ES-I3 (cell line): ENCODE data around the gene PDE3B.
"Not testable (repeated sequence)": the region's sequence is repeated elsewhere in the genome, so short reads cannot be mapped to it uniquely, and the experiment has no call there.

Experiments used
- H3K36me3 ChIP-seq: 2 replicates; pipeline ENCODE4 v1.6.1; 2013; ENCODE audit warnings: mild to moderate bottlenecking, low read length, control low read depth, moderate library complexity; ENCODE audit not compliant: insufficient read depth
- H3K4me1 ChIP-seq: 2 replicates; pipeline ENCODE4 v1.6.1; 2013; ENCODE audit warnings: mild to moderate bottlenecking, control low read depth, low read length; ENCODE audit not compliant: insufficient read depth
- H3K9ac ChIP-seq: 2 replicates; pipeline ENCODE4 v1.6.1; 2013; ENCODE audit warnings: low read depth, mild to moderate bottlenecking, low read length, moderate library complexity
- H3K9me3 ChIP-seq: 2 replicates; pipeline ENCODE4 v1.6.1; 2013; ENCODE audit warnings: mild to moderate bottlenecking, low read length, moderate library complexity; ENCODE audit not compliant: control insufficient read depth, insufficient read depth

The PDE3B gene

GRCh38 chr11:14626650-14627049 is 17.0 kb upstream of the PDE3B start:
- Histone ChIP-seq H3K9ac (no peak overlapping the region), H3K9me3 (no peaks in the 10 kb centered on the region), H3K4me1 (no peaks in the 10 kb centered on the region), H3K36me3 (no peaks in the 10 kb centered on the region)

DNA sequence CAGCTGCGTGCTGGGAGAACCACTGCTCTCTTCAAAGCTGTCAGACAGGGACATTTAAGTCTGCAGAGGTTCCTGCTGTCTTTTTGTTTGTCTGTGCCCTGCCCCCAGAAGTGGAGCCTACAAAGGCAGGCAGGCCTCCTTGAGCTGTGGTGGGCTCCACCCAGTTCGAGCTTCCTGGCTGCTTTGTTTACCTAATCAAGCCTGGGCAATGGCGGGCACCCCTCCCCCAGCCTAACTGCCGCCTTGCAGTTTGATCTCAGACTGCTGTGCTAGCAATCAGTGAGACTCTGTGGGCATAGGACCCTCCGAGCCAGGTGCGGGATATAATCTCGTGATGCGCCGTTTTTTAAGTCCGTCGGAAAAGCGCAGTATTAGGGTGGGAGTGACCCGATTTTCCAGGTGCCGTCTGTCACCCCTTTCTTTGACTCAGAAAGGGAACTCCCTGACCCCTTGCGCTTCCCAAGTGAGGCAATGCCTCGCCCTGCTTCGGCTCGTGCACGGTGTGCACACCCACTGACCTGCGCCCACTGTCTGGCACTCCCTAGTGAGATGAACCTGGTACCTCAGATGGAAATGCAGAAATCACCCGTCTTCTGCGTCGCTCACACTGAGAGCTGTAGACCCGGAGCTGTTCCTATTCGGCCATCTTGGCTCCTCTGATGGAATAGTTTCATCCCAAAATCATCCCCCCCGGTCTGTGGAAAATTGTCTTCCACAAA is 9.9 kb upstream of the PDE3B start:
- H3K9ac ChIP-seq, H3K9me3 ChIP-seq, H3K4me1 ChIP-seq, H3K36me3 ChIP-seq: not testable (repeated sequence)

DNA sequence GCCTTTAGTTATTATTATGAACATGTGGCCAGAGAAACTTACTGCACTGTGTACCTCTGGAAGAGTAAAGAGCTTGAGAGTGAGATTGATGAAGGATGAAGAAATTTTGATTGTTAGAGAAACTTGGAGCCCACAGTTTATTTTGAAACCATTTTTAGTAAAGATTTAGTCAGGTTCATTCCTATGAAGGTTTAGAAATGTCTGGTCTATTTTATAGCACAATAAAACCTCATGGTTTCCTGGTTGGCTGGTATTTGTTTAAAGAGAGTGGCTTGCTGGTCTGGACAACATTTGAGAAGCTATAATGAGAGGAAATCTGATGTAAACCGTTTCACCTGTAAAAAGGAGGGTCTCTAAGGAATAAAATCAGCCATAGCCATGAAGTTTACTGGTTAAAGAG is 8.8 kb upstream of the PDE3B start:
- no peaks in the 10 kb centered on the region for H3K36me3 ChIP-seq
- H3K9ac ChIP-seq, result no peak overlapping the region
- H3K9me3 ChIP-seq, result no peaks in the 10 kb centered on the region
- H3K4me1 ChIP-seq, result no peaks in the 10 kb centered on the region

DNA sequence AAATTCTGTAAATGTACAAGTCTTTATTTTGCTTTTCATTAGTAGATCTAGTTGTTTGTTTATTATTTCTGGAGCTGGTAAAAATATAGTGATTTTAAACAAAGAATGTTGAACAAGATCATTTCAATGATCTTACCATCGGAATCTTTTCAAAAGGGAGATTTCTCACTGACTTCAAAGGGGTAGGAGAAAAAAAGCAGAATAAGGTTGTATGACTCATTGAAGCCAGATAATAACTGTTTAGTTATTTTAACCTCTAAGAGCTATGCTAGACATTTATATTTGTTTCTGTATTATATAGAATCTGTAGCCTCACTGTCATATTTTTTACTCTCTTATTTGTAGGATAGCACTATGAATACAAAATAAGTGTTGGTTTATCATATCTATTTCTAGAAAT is 8.1 kb upstream of the PDE3B start:
- H3K9ac ChIP-seq, result no peak overlapping the region
- no peaks in the 10 kb centered on the region for H3K36me3 ChIP-seq
- H3K9me3 ChIP-seq, result no peaks in the 10 kb centered on the region
- H3K4me1 ChIP-seq, result no peaks in the 10 kb centered on the region

- H3K4me1 ChIP-seq, result no peaks in the 10 kb centered on the region
- no peak overlapping the region for H3K9ac ChIP-seq
- H3K9me3 ChIP-seq, result no peaks in the 10 kb centered on the region
- no peaks in the 10 kb centered on the region for H3K36me3 ChIP-seq
Measured at GRCh38 chr11:14636119-14636518, 7.5 kb upstream of the PDE3B start.

DNA sequence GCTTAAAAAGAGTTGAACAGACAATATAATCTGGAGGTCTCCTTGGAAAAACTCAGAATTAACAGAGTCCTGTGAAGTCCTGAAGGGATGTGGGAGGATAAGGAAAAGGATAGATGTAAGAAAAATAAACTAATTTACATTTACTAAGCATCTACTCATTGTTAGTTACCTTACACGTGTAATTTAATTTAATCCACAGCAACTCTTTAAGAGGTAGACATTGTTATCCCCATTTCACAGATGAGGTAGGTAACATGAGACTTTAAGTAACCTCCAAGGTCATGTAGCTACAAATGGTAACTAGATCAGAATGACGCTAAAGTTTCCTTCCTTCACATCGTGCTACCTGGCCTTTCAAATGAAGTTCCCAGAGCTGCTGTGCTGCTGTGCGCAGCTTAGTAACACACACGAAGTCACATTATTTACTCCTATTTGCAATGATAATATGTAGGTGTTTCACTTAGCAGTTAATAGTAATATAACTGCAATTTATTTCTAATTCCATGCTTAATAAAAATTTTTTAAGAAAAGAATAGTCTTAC is 5.7 kb upstream of the PDE3B start:
- Histone ChIP-seq H3K9me3 (no peaks in the 10 kb centered on the region), H3K9ac (no peak overlapping the region), H3K36me3 (no peaks in the 10 kb centered on the region), H3K4me1 (no peaks in the 10 kb centered on the region)

DNA sequence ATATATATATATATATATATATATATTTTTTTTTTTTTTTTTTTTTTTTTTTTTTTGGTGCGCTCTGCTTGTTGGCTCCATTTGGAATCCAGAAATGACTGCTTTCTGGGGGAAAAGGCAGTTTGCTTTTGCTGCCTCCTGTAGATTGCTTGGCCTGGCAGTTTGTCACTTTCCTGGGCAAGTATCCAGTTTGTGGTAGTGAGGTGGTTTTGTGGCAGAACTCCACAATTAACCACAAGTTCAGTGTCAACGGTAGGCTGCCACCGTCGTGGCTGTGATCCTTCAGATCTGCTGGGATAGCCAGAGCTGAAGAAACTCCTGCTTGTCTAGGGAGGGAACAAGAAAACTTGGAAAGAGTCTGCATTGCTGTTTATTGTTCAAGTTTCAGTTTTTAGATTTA is 5.0 kb upstream of the PDE3B start:
- Histone ChIP-seq H3K9ac (no peak overlapping the region), H3K4me1 (no peaks in the 10 kb centered on the region), H3K36me3 (no peaks in the 10 kb centered on the region), H3K9me3 (no peaks in the 10 kb centered on the region)

GRCh38 chr11:14641801-14642200 is 1.8 kb upstream of the PDE3B start:
- no peak overlapping the region for H3K9ac ChIP-seq

DNA sequence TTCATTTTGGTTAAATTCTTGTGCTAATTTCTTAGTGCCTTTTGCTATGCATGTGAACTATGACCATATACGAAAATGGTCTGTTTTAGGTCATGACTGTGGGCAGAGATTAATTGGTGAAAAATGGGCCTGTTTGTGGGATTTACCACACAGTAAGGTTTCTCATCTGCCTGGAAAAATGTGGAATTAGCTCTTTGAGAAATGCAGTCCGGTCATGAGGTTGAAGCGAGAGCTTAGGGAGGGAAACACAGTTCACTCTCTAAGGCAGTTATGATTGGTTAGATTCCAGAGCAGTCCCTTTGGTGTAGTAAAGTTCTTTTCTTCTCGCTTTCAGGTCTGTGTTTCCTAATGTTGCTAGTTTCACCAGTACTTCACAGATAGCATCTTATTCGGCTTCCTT is 1.2 kb upstream of the PDE3B start:
- H3K9ac ChIP-seq, result no peak overlapping the region
- no peaks in the 10 kb centered on the region for H3K36me3 ChIP-seq

More at GRCh38 chr11:14641801-14642200, 1.8 kb upstream of the PDE3B start:
- no peaks in the 10 kb centered on the region for H3K9me3 ChIP-seq
- H3K4me1 ChIP-seq, result no peaks in the 10 kb centered on the region
- no peaks in the 10 kb centered on the region for H3K36me3 ChIP-seq

DNA sequence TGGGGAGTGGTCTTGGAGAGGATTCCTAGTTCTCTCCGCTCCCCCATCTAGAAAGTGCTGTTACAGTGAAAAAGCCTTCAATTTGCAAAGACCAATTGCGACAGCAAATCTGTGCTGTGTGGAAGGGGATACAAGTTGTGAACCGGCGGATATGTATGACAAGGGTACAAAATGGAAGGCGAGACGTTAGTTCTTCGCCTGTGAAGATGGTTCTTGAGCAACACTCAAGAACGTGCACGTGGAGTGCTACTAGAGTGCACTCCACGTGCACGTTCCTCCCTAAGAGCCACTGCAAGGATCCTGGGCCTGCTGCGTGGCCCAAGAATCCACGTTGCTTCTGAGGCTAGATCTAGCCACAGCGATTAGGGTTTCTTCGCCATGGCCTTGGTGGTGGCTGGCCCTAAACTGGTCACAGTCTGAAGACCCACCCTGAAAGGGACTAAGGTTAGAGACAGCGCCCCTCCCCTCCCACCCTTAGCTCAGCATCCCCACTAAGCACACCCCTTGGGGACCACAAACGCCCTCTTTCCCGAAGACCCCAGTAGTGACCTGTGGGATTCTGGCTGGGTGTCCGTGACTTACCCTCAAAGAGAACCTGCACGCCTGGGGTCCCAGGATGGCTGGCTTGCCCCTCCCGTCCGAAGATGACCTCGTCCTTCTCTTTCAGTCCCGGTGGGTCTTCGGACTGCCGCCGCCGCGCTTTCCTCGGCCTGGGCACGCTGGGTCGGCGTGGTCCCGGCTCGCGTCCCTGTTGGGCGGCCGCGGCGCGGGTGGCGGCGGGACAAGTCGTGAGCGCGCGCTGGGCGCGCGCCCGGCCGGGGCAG is 519 bp upstream of the PDE3B start:
- Histone ChIP-seq H3K9ac (peak overlapping the region; percentile 86), H3K9me3 (no peaks in the 10 kb centered on the region), H3K36me3 (no peaks in the 10 kb centered on the region), H3K4me1 (no peaks in the 10 kb centered on the region)

More for the DNA sequence above, 1.2 kb upstream of the PDE3B start:
- no peaks in the 10 kb centered on the region for H3K9me3 ChIP-seq
- H3K4me1 ChIP-seq, result no peaks in the 10 kb centered on the region

DNA sequence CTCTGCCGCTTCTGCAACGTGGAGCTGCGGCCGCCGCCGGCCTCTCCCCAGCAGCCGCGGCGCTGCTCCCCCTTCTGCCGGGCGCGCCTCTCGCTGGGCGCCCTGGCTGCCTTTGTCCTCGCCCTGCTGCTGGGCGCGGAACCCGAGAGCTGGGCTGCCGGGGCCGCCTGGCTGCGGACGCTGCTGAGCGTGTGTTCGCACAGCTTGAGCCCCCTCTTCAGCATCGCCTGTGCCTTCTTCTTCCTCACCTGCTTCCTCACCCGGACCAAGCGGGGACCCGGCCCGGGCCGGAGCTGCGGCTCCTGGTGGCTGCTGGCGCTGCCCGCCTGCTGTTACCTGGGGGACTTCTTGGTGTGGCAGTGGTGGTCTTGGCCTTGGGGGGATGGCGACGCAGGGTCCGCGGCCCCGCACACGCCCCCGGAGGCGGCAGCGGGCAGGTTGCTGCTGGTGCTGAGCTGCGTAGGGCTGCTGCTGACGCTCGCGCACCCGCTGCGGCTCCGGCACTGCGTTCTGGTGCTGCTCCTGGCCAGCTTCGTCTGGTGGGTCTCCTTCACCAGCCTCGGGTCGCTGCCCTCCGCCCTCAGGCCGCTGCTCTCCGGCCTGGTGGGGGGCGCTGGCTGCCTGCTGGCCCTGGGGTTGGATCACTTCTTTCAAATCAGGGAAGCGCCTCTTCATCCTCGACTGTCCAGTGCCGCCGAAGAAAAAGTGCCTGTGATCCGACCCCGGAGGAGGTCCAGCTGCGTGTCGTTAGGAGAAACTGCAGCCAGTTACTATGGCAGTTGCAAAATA is 816 bp downstream of the PDE3B start:
- Histone ChIP-seq H3K9me3 (no peaks in the 10 kb centered on the region), H3K4me1 (no peaks in the 10 kb centered on the region), H3K36me3 (no peaks in the 10 kb centered on the region), H3K9ac (peak overlapping the region; percentile 86)

GRCh38 chr11:14645015-14645912 is 1.7 kb downstream of the PDE3B start:
- Histone ChIP-seq H3K4me1 (no peaks in the 10 kb centered on the region), H3K9me3 (no peaks in the 10 kb centered on the region), H3K9ac (peak overlapping the region; percentile 86), H3K36me3 (no peaks in the 10 kb centered on the region)

DNA sequence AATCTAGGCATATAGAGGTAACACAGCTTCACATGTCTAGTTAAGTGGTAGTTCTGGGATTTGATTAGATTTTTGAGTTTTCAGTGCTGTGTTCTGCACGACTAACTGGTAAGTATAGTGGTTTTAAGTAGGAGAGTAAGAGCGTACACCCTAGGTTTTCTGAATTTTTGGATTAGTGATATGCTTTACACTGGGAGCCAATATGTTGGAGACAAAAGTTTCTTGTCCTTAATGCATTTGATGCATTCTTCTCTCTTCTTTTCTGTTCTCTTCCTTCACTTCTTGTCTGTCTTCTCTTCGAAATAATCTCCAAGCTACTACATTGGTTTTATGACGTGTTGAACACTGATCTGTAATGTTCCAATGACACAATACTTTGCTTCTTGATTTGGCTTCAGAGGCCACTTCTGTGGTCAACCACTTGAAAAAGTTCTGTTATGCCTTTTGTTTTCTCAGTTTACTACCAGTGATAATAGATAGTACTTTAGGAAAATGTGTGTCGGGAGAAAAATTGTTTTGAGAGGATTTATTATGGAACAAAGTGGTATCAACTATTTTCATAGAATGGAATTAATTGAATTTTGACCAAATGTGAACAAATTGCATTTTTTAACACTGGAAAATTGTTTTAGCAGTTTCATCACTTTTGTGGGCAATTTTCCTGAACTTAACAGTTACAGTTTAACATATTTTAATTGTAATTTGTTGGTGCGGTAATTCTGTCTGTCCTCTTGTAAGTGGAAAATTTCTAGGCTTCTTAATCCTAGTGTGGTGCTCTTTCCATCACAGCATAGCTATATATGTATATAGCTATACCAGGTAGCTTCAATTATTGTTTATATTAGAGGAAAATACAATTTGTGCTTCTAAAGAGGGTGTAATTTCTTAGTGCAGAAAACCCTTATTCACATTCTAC is 2.6 kb downstream of the PDE3B start:
- Histone ChIP-seq H3K4me1 (no peaks in the 10 kb centered on the region), H3K9me3 (no peaks in the 10 kb centered on the region), H3K36me3 (no peaks in the 10 kb centered on the region), H3K9ac (no peak overlapping the region)
